Keratinocyte (primary cell): ENCODE measurements around the gene METTL26. TPM values are rescaled to one million over a fixed set of nuclear protein-coding genes. Genes with fewer than 3 reads are reported as not detected.

ENCODE experiments used
- DNase-seq: peaks from one replicate; pipeline ENCODE4 v3.0.0-alpha.2; 2011; ENCODE audit warnings: low read depth, missing footprints, low spot score
- FAIRE-seq: peaks from 2 replicates; lab custom pipeline; 2011; peaks lifted over from hg19 to GRCh38; lab: Jason Lieb, UNC
- H2AFZ ChIP-seq: 2 replicates; pipeline ENCODE4 v1.6.0; 2012; ENCODE audit warnings: low read length, control low read depth, inconsistent platforms; ENCODE audit not compliant: control insufficient read depth
- H3K27ac ChIP-seq: 2 replicates; pipeline ENCODE4 v1.5.1; 2011; ENCODE audit warnings: low read length; ENCODE audit not compliant: control insufficient read depth, insufficient read depth
- H3K27me3 ChIP-seq: 3 replicates; pipeline ENCODE4 v1.6.0; 2011; ENCODE audit warnings: low read length; ENCODE audit not compliant: control insufficient read depth, insufficient read depth; ENCODE audit errors: extremely low read depth
- H3K36me3 ChIP-seq, 2 experiments: 2 replicates in 1 of 2; 3 replicates in 1 of 2; pipeline ENCODE4 v1.5.1; 2011; ENCODE audit warnings: low read length in 2 of 2, mild to moderate bottlenecking in 1 of 2; ENCODE audit not compliant: control insufficient read depth in 2 of 2, insufficient read depth in 2 of 2; ENCODE audit errors: extremely low read depth in 1 of 2
- H3K4me1 ChIP-seq: 3 replicates; pipeline ENCODE4 v1.5.1; 2011; ENCODE audit warnings: low read length; ENCODE audit not compliant: control insufficient read depth, insufficient read depth; ENCODE audit errors: extremely low read depth
- H3K4me2 ChIP-seq: 3 replicates; pipeline ENCODE4 v1.6.0; 2011; ENCODE audit warnings: low read depth, low read length; ENCODE audit not compliant: control insufficient read depth, insufficient read depth; ENCODE audit errors: extremely low read depth
- H3K4me3 ChIP-seq, 3 experiments: fragments of 200-600 bp in 1 of 3; sonication (generic) in 1 of 3; 2 replicates in 2 of 3; 3 replicates in 1 of 3; pipeline ENCODE4 v1.5.1; 2011 to 2016; ENCODE audit warnings: low read length in 3 of 3, mild to moderate bottlenecking in 3 of 3, control low read depth in 2 of 3, inconsistent platforms in 1 of 3, low read depth in 1 of 3, mixed read lengths in 1 of 3, mixed run types in 1 of 3, moderate library complexity in 1 of 3; ENCODE audit not compliant: control insufficient read depth in 2 of 3, insufficient read depth in 2 of 3; ENCODE audit errors: extremely low read depth in 1 of 3
- H3K79me2 ChIP-seq: 2 replicates; pipeline ENCODE4 v1.6.0; 2012; ENCODE audit warnings: low read length; ENCODE audit not compliant: control insufficient read depth, insufficient read depth
- H3K9ac ChIP-seq: 3 replicates; pipeline ENCODE4 v1.6.0; 2011; ENCODE audit warnings: low read length; ENCODE audit not compliant: control insufficient read depth, insufficient read depth; ENCODE audit errors: extremely low read depth
- H3K9me1 ChIP-seq: 3 replicates; pipeline ENCODE4 v1.6.0; 2011; ENCODE audit warnings: low read length; ENCODE audit not compliant: control insufficient read depth, insufficient read depth; ENCODE audit errors: extremely low read depth
- H3K9me3 ChIP-seq: 2 replicates; pipeline ENCODE4 v1.5.1; 2012; ENCODE audit warnings: low read depth, low read length; ENCODE audit not compliant: control insufficient read depth
- H4K20me1 ChIP-seq: 3 replicates; pipeline ENCODE4 v1.6.0; 2011; ENCODE audit warnings: low read length; ENCODE audit not compliant: control insufficient read depth, insufficient read depth; ENCODE audit errors: extremely low read depth
- EZH2 ChIP-seq: IDR thresholded peaks from one replicate; pipeline ENCODE4 v1.6.1; 2012; ENCODE audit warnings: inconsistent platforms, mild to moderate bottlenecking, low read length, moderate library complexity
- dilution Hi-C: fragments of 300-500 bp; cut with MboI; formaldehyde crosslinking; loops from one replicate; pipeline ENCODE4 v1.7.0; 2020; ENCODE audit warnings: low sequenced_read_pairs; ENCODE audit not compliant: extremely low pct_ligation_motif_present
- polyA plus RNA-seq, 5 experiments: library from polyadenylated mRNA; depleted of rRNA in 3 of 5; stranded (reverse) in 3 of 5; stranded (forward) in 1 of 5; unstranded in 1 of 5; fragments of >200 nt; gene quantifications; 1 replicate in 1 of 5; 2 replicates in 3 of 5; 3 replicates in 1 of 5; pipeline versions ENCODE4 v1.2.1 to v1.2.3, GENCODE V29; 2011 to 2012; ENCODE audit warnings: missing spikeins in 2 of 5, low read depth in 1 of 5, low replicate concordance in 1 of 5
- TF ChIP-seq, protein P1 (sequence below), 3 experiments: IDR thresholded peaks in 1 of 3; conservative IDR thresholded peaks in 1 of 3; optimal IDR thresholded peaks in 1 of 3; 2 replicates in 2 of 3; 3 replicates in 1 of 3; pipeline versions ENCODE3 to v1.5.1; 2011; ENCODE audit warnings: low read length in 3 of 3, mild to moderate bottlenecking in 3 of 3, moderate library complexity in 2 of 3, control low read depth in 1 of 3, inconsistent platforms in 1 of 3; ENCODE audit not compliant: insufficient read depth in 2 of 3; ENCODE audit errors: extremely low read depth in 1 of 3

METTL26 gene
- polyA plus RNA-seq, 1 donor (not counting 4 experiments of a cell fraction or from before 2014, with no cell fraction given): 46.9 TPM

DNA sequence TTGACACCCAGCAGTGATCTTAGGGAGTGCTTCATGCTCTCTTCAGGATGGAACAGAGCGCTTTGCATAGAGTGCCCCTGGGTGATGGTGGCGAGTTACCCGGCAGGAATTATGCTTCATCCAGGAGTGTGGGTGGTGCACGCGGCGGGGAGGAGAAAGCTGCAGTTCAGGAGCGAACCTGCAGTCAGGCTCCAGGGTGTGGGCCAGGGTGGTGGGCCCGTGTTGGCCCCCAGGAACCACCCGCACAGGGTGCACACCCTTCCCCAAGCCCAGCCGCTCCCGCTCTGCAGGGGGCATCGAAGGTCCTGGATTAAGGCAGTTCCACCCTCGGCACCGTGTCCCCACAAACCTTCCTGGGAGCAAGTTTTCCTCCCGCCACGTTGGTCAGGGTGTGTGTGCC lies 42.3 kb downstream of the METTL26 start:
- H3K9ac ChIP-seq: peak overlapping the region; percentile 13
- peaks cover 46% of the 10 kb centered on the region for H4K20me1 ChIP-seq
- peaks cover 39% of the 10 kb centered on the region for H3K79me2 ChIP-seq
- no peak overlapping the region for H2AFZ ChIP-seq
- FAIRE-seq (no peak), DNase-seq (no peak)
- H3K4me2 ChIP-seq: peak overlapping the region; percentile 67
- peak overlapping the region in 1 of 3 experiments; percentile 53 for H3K4me3 ChIP-seq
- peaks cover 12% of the 10 kb centered on the region for H3K9me1 ChIP-seq
- TF ChIP-seq, protein P1, sequence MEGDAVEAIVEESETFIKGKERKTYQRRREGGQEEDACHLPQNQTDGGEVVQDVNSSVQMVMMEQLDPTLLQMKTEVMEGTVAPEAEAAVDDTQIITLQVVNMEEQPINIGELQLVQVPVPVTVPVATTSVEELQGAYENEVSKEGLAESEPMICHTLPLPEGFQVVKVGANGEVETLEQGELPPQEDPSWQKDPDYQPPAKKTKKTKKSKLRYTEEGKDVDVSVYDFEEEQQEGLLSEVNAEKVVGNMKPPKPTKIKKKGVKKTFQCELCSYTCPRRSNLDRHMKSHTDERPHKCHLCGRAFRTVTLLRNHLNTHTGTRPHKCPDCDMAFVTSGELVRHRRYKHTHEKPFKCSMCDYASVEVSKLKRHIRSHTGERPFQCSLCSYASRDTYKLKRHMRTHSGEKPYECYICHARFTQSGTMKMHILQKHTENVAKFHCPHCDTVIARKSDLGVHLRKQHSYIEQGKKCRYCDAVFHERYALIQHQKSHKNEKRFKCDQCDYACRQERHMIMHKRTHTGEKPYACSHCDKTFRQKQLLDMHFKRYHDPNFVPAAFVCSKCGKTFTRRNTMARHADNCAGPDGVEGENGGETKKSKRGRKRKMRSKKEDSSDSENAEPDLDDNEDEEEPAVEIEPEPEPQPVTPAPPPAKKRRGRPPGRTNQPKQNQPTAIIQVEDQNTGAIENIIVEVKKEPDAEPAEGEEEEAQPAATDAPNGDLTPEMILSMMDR (optimal IDR thresholded peaks at IDR 0.05 in 1 of 3, IDR thresholded peaks at IDR 0.05 in 1 of 3, conservative IDR thresholded peaks at IDR 0.05 in 1 of 3; ENCODE audit: extremely low read depth in 1 of 3, insufficient read depth in 2 of 3, low read length in 3 of 3): peak in 1 of 3 experiments; percentile 15
- TF ChIP-seq EZH2: no peak
- dilution Hi-C loops: no loop called here
- H3K4me1 ChIP-seq: peaks cover 43% of the 10 kb centered on the region
- H3K27ac ChIP-seq: no peak overlapping the region
- H3K27me3 ChIP-seq: no peaks in the 10 kb centered on the region
- peaks cover 0 to 1% of the 10 kb centered on the region in 2 experiments for H3K36me3 ChIP-seq
- H3K9me3 ChIP-seq: no peaks in the 10 kb centered on the region

DNA sequence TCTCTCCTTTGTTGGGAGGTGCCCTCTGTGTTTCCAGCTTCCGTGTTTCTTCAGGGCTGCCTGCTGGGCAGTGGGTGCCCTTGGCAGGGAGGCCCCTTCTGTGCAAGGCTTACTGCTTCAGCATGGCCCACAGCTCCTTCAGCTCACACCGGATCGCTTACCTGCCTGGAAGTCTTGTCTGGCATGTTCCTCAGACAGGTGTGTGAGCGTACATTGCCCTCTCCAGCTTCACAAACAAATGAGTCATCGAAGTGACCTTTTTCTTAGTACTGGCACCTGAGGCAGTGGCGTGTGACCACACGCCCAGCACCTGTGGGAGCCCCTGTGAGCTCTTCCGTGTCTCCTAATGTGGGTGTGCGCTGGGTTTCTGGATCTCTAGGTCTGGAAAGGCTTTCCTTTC lies 42.7 kb downstream of the METTL26 start:
- Histone ChIP-seq H3K9ac (peak overlapping the region; percentile 70), H3K4me1 (peaks cover 44% of the 10 kb centered on the region), H3K9me1 (peaks cover 12% of the 10 kb centered on the region), H3K4me3 (peak overlapping the region in 2 of 3 experiments; percentile 9 to 53), H3K27ac (peak overlapping the region; percentile 81), H3K36me3 (peaks cover 0 to 1% of the 10 kb centered on the region in 2 experiments), H2AFZ (no peak overlapping the region), H3K79me2 (peaks cover 40% of the 10 kb centered on the region), H3K9me3 (no peaks in the 10 kb centered on the region), H4K20me1 (peaks cover 46% of the 10 kb centered on the region), H3K4me2 (peak overlapping the region; percentile 67), H3K27me3 (no peaks in the 10 kb centered on the region)
- DNase-seq (peak; percentile 87), FAIRE-seq (peak; percentile 87)
- dilution Hi-C loops: no loop called here
- TF ChIP-seq, protein P1 (optimal IDR thresholded peaks at IDR 0.05 in 1 of 3, IDR thresholded peaks at IDR 0.05 in 1 of 3, conservative IDR thresholded peaks at IDR 0.05 in 1 of 3; ENCODE audit: extremely low read depth in 1 of 3, insufficient read depth in 2 of 3, low read length in 3 of 3): no peak
- TF ChIP-seq EZH2: no peak
